Activated naive CD8-positive, alpha-beta T cell treated with anti-CD3 and anti-CD28 coated beads, Interleukin-2, amount 50 U/mL, for 24 hours (primary cell): ENCODE measurements around the gene KCNK1.

Experiments used
- ATAC-seq: fragments of 150-1000 bp; cut with Tn5 transposase; one replicate; pipeline ENCODE4 v1.10.0; 2021
- DNase-seq: peaks from one replicate; pipeline ENCODE4 v3.0.0; 2021
- H3K27ac Mint-ChIP-seq: one replicate; pipeline ENCODE4 v1.8.0; 2021; ENCODE audit warnings: mild to moderate bottlenecking, mixed read lengths
- H3K27me3 Mint-ChIP-seq: one replicate; pipeline ENCODE4 v1.8.0; 2021; ENCODE audit warnings: mixed read lengths
- H3K36me3 Mint-ChIP-seq: one replicate; pipeline ENCODE4 v1.8.0; 2021; ENCODE audit warnings: low read depth, mixed read lengths
- H3K4me1 Mint-ChIP-seq: one replicate; pipeline ENCODE4 v1.8.0; 2021; ENCODE audit warnings: mixed read lengths
- H3K4me3 Mint-ChIP-seq: one replicate; pipeline ENCODE4 v1.8.0; 2021; ENCODE audit warnings: mild to moderate bottlenecking, moderate library complexity, mixed read lengths
- H3K9me3 Mint-ChIP-seq: one replicate; pipeline ENCODE4 v1.8.0; 2021; ENCODE audit warnings: mixed read lengths

Gene KCNK1

DNA sequence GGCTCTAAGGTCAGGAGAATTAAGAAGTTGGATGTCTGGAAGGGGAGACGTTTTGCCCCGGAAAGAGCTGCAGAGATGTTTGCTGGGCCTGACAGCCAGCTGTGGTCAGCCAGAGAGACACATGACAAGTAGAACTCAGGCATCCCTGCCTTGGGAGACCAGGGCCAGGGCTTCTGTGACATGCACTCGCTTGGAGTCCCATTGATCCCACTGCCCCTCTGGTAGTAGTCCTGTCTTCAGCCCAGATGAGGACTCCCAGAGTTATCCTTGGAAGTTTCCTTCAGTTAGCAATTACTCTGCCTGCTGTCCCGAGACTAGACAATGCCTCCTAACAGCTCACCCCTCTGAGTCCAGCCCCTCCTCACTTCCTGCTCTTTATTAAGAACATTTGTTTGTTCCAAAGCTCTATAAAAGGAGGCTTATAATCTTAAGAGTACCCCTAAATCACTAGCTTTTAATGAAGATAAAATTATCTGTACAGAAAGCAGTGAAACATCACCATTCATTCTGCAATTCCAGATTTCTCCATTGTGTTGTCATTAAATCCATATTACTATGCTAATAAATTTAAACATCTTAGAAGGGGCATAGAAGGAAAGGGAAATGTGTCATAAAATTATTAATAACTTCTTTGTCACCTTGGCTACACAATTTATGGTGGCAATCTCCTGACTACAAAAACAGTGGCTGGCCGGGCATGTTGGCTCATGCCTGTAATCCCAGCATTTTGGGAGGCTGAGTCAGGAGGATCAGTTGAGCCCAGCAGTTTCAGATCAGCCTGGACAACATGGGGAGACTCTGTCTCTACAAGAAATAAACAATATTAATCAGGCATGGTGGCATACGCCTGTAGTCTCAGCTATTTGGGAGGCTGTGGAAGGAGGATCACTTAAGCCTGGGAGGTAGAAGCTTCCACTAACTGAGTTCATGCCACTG lies 94.2 kb downstream of the KCNK1 start:
- H3K9me3 Mint-ChIP-seq, result peaks cover 8% of the 10 kb centered on the region
- peaks cover 7% of the 10 kb centered on the region for H3K27me3 Mint-ChIP-seq
- no peak overlapping the region for H3K27ac Mint-ChIP-seq
- H3K4me1 Mint-ChIP-seq, result no peaks in the 10 kb centered on the region
- ATAC-seq (no peak), DNase-seq (no peak)
- no peaks in the 10 kb centered on the region for H3K36me3 Mint-ChIP-seq
- H3K4me3 Mint-ChIP-seq, result no peak overlapping the region

- H3K36me3 Mint-ChIP-seq, result no peaks in the 10 kb centered on the region
- H3K27ac Mint-ChIP-seq, result no peak overlapping the region
- no peak for ATAC-seq
- peaks cover 11% of the 10 kb centered on the region for H3K27me3 Mint-ChIP-seq
- H3K9me3 Mint-ChIP-seq, result peaks cover 11% of the 10 kb centered on the region
- H3K4me1 Mint-ChIP-seq, result no peaks in the 10 kb centered on the region
- H3K4me3 Mint-ChIP-seq, result no peak overlapping the region
- DNase-seq, result no peak
These were observed 96.1 kb downstream of the KCNK1 start for GRCh38 chr1:233710031-233710430.

DNA sequence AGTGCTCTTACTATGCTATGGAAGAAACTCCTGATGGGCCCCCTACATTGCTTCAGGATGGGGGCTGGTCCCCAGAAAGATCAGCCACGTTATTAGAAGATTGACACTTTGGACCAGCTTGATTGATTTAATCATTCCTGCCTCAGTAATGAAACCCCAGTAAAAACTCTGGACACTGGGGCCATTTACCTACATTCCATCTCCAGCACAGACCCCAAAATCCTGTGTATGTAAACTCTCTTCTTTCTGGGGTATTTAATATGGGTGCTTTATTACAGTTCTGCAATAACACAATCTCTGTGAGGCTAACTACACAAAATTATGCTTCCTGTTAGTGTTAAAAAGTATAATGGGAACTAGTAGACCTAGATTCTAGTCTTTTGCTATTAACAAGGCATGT lies 96.6 kb downstream of the KCNK1 start:
- ATAC-seq (no peak), DNase-seq (no peak)
- no peaks in the 10 kb centered on the region for H3K36me3 Mint-ChIP-seq
- no peaks in the 10 kb centered on the region for H3K4me1 Mint-ChIP-seq
- no peak overlapping the region for H3K27ac Mint-ChIP-seq
- H3K9me3 Mint-ChIP-seq, result peaks cover 11% of the 10 kb centered on the region
- no peak overlapping the region for H3K4me3 Mint-ChIP-seq
- peaks cover 11% of the 10 kb centered on the region for H3K27me3 Mint-ChIP-seq

GRCh38 chr1:233714631-233715217 lies 100.8 kb downstream of the KCNK1 start:
- H3K27ac Mint-ChIP-seq, result no peak overlapping the region

DNA sequence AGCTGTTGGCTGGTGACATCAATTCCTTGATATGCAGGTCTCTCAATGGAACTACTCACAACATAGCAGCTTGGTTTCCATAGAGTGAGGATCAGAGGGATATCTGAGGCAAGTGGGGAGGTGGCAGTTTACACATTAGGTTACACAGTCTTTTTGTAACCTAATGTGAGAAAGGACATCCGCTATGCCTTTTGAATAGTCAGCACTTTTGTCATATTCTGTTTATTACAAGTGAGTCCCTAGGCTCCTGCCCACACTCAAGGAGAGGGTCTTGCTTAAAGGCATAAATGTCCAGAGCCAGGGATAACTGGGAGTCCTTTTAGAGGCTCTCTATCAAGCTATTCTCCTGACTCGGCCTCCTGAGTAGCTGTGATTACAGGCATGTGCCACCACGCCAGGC lies 104.2 kb downstream of the KCNK1 start:
- Mint-ChIP-seq H3K36me3 (no peaks in the 10 kb centered on the region), H3K9me3 (peaks cover 3% of the 10 kb centered on the region), H3K4me1 (no peaks in the 10 kb centered on the region), H3K4me3 (no peak overlapping the region), H3K27me3 (peaks cover 11% of the 10 kb centered on the region), H3K27ac (no peak overlapping the region)
- DNase-seq (no peak), ATAC-seq (no peak)

More at GRCh38 chr1:233714631-233715217, 100.8 kb downstream of the KCNK1 start:
- H3K4me1 Mint-ChIP-seq, result no peaks in the 10 kb centered on the region
- H3K9me3 Mint-ChIP-seq, result peaks cover 11% of the 10 kb centered on the region
- peaks cover 12% of the 10 kb centered on the region for H3K27me3 Mint-ChIP-seq
- no peak for ATAC-seq
- no peak overlapping the region for H3K4me3 Mint-ChIP-seq
- H3K36me3 Mint-ChIP-seq, result no peaks in the 10 kb centered on the region
- no peak for DNase-seq

DNA sequence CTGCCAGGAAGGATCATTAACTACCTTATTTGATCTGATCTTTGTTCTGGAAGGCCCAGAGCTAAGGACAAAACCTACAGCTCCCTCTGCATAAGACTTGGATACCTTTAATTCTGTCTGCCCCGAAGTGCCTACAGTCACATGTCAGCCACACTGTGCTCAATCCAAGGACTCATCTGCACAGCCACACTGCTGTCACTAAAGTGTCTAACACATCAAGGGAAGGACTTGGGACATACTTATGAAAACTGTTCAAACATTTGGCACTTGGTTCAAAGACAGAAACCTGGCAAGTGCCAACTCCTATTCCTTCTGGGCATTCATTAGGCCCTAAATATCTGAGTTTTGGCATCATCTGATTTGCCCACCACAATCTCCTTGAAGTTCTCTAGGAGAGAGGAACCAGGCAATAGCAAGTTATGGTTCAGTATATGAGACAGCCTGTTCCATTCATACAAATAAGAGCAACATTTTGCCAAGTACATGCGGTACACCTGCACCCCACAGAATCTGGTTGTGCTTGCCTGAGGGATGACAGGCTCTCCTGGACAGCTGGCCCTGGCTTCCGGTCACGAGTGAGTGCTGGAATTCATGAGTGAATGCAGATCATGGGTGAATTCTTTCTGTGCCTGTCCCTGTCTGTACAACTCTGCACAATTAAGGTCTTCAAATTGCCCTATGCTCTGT lies 105.9 kb downstream of the KCNK1 start:
- H3K9me3 Mint-ChIP-seq, result no peaks in the 10 kb centered on the region
- H3K27me3 Mint-ChIP-seq, result peaks cover 7% of the 10 kb centered on the region
- DNase-seq, result no peak
- H3K36me3 Mint-ChIP-seq, result no peaks in the 10 kb centered on the region
- no peak overlapping the region for H3K4me3 Mint-ChIP-seq
- no peak overlapping the region for H3K27ac Mint-ChIP-seq
- H3K4me1 Mint-ChIP-seq, result no peaks in the 10 kb centered on the region
- no peak for ATAC-seq

GRCh38 chr1:233721004-233721595 lies 107.2 kb downstream of the KCNK1 start:
- H3K9me3 Mint-ChIP-seq, result no peaks in the 10 kb centered on the region
- DNase-seq (no peak), ATAC-seq (no peak)
- H3K27ac Mint-ChIP-seq, result no peak overlapping the region
- no peaks in the 10 kb centered on the region for H3K36me3 Mint-ChIP-seq
- peaks cover under 1% of the 10 kb centered on the region for H3K27me3 Mint-ChIP-seq
- H3K4me3 Mint-ChIP-seq, result no peak overlapping the region
- H3K4me1 Mint-ChIP-seq, result no peaks in the 10 kb centered on the region
